Activated CD4-positive, CD25-positive, alpha-beta regulatory T cell treated with anti-CD3 and anti-CD28 coated beads, Interleukin-2, amount 50 U/mL, for 16 hours (primary cell): ENCODE measurements around the gene JADE3.

Source experiments
- DNase-seq: peaks from one replicate; pipeline ENCODE4 v3.0.0-alpha.2; 2020; ENCODE audit warnings: low read depth, low spot score

The JADE3 gene

DNA sequence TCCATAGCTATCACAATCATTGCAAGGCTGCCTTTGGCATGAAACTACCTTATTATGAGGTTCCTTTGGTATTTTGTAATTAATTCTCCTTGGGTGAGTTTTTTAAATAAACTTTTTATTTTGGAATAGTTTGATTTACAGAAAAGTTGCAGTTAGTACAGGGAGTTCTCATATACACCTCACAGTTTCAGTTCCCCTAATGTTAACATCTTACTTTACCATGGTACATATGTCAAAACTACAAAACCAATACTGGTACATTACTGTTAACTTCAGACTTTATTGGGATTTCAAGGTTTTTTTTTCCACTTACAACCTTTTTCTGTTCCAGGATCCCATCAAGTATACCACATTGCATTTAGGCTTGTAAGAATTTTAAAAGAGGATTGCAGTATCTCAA, 114.0 kb downstream of the JADE3 start:
- no peak for DNase-seq

DNA sequence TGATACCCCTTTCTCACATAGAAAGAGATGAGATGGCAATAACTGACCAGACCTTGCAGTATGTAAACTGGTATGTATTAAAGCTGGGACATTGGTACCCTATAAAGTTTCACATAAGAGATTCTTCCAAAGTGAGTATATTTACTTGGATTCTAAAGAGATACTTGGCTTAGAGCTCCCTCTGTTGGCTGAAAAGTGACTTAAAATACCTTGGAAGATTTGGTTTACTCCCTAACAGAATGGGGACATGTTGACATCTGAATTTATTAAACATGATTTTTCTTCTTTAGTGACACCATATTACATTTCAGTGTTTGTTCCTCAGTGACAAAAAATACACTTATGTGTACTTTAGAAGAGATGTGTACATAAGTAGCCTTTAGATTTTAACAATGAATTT, 118.1 kb downstream of the JADE3 start:
- no peak for DNase-seq

DNA sequence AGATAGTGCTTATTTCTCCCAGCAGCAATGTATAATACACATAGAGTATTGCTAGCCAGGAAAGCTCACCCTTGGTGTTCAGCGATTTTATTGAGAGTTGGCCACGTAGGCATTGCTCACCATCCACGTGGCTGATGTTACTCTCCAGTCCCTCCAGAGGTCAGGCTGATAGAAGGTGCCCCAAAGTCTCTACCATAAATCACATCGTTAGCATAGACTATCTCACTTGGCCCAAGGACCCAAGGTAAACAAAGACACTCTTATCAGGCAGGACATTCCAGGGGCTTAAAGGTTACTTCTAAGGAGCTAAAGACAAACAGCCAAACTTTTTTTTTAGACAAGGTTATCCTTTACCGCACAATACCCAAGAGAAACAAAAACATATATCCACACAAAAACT, 135.8 kb downstream of the JADE3 start:
- no peak for DNase-seq

DNA sequence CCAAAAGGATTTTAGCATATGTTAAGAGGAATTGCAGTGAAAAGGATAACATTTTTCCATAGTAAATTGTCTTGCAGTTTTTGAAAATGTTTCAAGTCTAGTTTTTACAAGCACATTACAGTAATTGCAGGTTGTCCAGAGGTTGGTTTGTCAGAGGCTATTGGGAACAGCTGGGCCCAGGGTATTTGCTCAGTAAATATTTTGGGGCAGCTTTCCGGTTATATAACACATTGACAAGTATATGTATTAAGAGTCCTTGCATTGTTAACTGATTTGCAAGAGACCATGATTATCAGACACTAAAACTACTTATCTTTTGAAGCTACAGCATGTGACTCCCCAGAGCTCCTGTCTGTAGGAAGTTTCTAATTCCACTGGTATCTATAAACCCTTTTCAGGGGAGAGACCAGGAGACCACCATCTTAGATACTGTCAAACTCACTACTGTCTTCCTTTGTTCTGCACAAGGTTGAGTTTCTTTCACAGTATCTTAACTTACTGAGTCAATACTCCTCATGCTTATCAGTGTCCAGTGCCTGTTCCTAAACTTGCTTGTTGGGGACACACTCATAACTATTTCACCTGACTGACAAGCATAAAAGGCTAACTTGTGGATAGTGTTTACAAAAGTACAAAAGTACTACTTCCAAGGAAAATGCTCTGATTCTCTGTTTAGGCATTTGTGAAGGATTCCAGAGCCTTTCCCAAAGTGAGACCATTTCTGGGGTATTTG, 147.1 kb downstream of the JADE3 start:
- no peak for DNase-seq

DNA sequence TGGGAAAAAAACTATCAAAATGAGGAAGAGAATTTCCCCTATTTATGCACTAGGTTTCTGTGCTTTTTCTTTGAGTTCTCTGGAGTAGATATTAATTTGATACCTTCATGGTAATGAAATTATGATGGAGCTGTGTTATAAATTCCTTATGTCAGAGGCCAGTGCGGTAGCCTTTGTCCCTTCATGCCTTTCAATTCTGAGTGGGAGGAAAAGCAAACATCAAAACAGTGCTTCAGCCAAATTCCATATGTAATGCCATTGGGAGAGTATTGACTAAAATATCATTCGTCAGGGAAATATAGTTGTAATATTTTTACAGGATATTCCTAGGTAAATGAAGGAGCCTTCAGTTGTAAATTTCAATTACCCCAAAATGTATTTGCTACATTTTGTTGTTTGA, 148.5 kb downstream of the JADE3 start:
- no peak for DNase-seq

DNA sequence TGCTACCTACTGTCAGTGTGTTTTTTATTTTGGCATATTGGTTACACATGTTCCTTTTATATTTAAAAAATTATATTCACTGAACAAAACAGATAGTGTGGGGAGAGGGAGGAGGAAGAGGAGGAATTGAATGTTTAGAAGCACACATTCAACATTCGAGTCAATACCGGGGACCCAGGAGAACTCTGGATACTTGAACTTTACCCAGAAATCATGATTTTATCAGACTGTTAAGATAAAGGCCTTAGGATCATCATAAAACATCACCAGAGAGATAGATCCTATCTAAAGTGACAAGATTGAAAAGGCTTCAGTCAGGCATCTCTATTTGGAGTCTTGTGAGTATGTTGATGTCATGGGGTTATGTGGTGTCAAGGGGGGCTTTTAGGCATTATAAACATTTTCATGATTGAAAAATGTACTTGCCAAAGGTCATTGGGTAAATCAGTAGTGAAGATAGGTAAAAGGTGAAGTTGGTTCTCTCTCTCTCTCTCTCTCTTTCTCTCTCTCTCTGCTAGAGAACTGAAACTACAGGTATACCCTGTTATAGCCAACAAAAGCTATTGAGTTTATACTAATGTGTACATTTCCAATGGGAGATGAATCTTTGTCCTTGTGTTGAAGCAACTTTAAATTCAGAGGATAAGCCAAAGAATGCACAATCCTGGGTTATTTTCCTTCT, 149.2 kb downstream of the JADE3 start:
- DNase-seq = no peak

DNA sequence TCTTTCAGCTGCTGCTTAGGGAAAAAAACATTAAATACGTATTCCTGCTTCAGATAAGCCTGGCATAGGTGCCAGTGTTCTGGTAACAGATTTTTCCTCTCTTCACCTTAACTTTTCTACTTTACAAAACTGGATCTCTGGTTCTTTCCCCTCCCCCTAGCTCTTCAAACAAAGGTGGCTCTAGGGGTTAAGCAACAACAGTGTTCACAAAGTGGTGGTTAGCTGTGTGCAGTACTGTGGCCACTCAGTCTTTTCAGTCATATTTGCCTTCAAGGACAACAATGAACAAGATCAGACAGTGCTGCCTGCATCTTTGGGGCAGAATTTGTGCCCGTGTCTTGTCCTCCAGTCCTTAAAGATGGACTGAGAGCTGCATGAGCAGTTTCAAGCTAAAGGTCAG, 151.0 kb downstream of the JADE3 start:
- DNase-seq = no peak

DNA sequence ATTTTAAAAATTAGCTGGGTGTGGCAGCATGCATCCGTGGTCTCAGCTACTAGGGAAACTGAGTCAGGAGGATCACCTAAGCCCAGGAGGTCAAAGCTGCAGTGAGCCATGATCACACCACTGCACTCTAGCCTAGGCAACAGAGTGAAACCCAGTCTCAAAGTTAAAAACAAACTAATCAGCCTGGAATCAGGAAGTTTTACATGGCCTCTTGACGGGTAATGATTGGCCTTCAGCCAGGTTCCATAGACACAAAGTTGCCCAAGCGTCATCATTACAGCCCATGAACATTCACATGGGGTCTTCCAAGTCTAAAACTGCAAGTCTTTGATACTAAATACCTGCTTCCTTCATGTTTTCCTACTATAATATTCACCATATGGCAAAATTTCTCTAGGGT, 156.0 kb downstream of the JADE3 start:
- DNase-seq = no peak

DNA sequence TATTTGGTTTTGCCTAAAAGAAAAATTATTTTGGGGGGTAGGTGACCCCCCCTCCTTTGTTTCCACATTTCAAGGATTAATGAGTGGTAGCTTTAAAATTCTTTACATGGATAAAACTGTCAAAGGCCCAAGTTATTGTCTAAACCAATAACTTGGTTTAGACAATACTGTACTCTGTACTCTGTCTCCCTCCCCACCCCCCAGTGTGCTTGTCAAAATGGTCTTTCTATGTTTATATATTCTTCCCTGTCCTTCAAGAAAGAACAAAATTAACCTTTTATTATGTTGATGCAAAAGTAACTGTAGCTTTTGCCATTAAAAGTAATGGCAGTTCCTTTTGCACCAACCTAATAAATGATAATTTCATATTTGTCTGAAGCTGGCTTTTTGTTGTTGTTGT, 156.5 kb downstream of the JADE3 start:
- no peak for DNase-seq

DNA sequence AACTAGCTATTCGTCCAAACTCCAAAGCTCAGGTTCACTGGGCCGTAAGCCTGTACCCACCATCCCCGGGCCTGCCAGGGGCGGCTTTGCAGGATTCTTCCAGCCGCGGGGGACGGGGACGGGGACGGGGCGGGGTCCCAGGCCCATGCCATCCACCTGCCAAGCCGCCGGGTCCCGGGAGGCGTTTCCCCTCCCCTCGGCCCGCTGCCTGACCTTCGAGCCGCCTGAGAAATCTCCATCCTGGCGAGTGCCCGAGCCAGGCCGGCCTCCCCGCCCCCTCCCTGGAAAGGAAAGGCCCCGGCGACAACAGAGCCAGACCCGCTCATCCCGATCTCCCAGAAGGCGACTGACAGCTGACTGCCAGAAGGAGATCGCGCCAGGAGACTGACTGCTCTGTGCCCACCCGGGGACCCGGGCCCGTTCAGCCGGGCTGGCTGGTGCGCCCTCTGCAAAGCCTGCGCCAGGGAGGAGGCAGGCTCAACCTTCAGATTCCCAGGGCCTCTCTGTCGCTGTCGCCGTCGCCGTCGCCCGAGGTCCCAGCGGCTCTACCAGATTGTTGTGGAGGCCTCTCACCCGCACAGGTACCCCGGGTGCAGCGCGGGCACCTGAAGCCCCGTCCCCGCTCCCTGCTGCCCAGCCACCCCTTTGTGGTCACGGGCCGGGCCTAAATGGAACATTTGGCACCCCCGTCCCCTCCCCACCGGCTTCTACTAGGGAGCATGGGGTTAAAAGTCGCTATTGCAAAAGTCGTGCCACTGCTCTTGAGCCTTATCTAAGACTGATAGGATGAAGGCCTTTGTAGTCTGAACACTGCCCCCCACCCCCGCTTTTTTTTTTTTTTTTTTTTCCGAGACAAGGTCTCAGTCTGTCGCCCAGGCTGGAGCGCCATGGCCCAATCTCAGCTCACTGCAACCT, 166.2 kb downstream of the JADE3 start, which contains the start of gene RGN:
Gene RGN, plus strand, starts transcription at position 315 of the 915 bp plus-strand sequence. CDS start 2,702 bp downstream, outside the sequence.
- DNase-seq = no peak

DNA sequence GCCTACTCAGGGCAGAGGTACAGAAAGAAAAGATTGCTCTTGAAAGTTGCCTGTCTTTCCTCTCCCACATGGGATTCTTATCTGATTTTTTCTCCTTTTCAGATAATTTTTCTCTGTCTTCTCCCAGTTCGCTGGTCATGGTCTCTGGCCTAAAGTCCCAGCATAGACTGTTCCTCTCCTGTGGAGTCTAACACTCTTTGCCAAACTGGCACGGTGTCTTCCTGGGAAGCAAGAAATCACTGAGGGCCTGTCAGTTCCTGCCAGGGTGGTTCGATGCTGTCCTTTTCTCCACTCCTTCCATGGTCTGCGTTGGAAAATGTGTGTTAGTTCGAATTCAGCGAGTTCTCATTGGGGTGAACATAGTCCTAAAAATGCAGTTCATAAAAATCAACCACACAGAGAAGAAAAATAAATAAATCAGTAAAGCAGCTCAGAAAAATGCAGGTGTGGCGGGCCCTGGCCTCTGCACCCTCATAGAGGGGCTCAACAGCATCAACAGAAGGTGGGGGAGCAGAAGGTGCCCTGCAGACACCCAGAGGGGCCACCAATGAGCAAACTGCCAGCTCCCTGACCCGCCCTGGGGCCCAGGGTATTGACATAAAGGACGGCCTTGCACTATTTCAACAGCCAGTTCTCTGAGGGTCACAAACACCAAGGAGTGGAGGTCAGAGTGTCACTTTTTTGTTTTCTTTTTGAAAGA, 168.1 kb downstream of the JADE3 start:
- DNase-seq = no peak

DNA sequence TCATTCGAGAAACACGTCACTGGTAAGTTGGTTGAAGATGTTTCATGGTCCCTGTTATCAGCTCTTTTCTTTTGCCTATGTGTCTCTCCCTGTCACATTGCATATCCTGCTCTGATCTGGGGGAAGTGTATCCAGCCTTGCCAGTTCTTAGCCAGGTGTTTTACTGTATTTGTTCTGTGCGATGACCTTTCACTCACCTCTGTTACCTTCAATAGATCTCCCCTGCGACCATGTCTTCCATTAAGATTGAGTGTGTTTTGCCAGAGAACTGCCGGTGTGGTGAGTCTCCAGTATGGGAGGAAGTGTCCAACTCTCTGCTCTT, 168.7 kb downstream of the JADE3 start:
- no peak for DNase-seq

DNA sequence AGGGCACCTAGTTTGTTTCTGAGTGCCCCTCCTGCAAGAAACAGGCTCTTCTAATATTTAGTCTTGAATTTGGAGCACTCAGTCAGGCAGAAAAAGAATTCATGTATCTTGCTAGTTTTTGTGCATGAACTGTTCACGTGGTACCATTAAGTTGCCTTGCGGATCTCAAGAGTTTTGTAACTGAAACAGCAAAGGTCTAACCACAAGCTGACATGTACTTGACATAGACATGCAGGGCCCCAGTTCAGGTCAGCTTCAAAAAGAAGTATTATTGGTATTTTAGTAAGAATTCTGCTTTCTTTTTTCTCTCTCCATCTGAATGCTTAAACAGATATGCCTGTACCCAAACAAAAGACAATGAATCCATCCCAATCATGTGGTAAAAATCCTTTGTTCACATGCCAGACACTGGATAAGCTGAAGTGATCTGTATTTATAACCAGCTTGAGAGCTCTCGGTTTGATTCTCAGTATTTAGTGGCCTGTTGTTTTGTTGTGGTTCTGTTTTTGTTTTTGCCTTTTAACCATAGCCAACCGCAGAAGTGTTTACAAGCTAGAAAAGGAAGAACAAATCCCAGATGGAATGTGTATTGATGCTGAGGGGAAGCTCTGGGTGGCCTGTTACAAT, 179.0 kb downstream of the JADE3 start:
- no peak for DNase-seq

DNA sequence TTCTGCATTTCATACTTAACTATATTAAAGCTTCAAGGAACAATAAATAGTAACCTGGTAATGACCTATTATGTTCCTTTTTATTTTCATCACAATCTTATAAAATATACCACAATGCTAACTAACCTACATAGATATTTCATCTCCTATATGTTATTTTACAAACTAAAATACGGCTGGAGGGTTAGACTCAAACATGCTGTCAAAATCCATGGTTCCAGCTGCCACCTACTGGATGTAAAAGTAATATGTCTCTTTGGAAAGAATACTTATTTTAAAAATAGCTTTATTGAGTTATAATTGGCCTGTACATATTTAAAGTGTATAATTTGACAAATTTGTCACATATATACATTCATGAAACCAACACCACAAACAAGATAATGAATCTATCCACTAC, 181.0 kb downstream of the JADE3 start:
- no peak for DNase-seq

DNA sequence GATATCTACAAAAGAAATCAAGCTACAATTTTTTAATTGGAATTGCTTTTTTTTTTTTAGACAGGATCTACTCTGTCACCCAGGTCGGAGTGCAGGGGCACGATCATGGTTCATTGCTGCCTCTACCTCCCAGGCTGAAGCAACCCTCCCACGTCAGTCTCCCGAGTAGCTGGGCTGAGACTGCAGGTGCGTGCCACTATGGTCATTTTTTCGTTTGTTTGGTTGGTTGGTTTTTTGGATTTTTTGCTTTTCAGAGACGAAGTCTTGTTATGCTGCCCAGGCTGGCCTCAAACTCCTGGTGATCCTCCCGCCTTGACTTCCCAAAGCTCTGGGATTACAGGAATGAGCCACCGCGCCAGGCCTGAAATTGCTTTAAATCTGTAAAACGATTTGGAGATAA, 181.6 kb downstream of the JADE3 start:
- no peak for DNase-seq

DNA sequence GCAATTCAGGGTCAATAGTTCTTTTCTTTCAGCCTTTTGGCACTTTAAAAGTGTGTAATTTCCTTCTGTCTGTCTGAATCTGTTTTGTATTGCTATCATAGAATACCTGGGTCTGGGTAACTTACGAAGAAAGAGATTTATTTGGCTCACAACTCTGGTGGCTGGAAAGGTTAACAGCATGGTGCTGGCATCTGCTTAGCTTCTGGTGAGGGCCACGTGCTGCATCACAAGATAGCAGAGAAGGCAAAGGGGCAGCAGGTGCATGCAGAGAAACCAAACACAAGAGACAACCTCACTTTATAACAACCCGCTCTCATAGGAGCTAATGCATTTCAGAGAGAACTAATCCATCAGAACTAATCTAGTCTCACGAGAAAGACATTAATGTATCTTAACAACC, 184.8 kb downstream of the JADE3 start:
- no peak for DNase-seq

DNA sequence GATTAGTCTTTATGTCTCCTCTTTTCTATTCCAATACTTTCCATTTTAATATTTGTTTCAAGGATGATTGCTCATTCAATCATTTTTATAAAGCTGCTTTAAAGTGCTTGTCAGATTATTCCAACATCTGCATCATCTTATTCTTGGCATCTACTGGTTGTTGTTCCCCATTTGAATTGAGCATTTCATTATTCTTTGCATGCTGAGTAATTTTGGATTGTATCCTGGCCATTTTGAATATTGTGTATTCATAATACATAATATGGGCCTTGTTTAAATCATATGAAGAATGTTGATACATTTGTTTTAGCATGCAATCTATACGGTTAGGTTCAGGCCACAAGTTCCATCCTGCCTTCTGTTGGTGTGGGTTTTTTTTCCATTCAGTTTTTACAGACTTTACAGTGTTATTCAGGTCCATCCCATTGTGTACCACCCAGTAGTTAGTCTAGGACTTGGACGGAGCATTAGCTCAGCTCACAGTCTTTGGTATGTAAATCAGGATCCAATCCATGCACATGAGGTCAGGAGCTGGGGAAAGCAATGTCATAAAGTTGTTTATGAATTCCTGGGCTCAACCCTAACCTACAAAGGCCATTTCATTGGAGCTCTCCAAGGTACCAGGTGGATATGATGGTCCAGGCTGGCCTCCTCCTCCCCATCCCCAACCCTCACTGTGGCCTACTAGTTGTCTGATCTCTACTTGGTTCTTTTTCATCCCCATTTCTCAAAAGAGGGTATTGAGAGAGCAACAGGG, 186.3 kb downstream of the JADE3 start:
- no peak for DNase-seq

DNA sequence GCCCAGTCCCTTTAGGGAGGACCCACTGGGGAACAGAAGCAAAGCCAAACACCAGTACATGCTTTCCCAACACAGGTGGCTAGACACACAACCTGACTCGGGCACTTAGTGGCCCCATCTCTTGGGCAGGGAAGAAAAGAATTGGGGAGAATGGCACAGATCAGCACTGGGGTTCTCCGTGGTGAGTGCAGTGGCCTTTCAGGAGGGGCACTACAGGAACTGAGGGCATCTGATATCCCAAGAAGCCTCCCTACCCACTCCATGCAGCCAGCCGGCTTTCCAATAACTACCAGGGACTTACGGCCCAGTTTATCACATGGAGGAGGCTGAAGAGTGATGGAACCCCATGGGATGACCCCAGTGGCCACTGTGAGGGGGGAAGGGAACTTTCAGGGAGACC, 189.0 kb downstream of the JADE3 start:
- no peak for DNase-seq
